ENCODE results near the gene MCHR1.

GRCh38 chr22:40714499-40715337 lies 35.4 kb downstream of the MCHR1 start:
- TF ChIP-seq POLR2A (IDR thresholded peaks at IDR 0.05) (no peak), CTCF (IDR thresholded peaks at IDR 0.05) (no peak), EP300 (IDR thresholded peaks at IDR 0.05) (no peak), POLR2AphosphoS5 (IDR thresholded peaks at IDR 0.05) (no peak)
